HG02763 (cell line): ENCODE results near the gene DNAAF6.

Source experiments
- ATAC-seq: cut with Tn5 transposase; IDR thresholded peaks from one replicate; pipeline ENCODE4 v1.9.1; 2021; ENCODE audit warnings: mild to moderate bottlenecking, moderate library complexity; ENCODE audit not compliant: unreplicated experiment

DNAAF6 gene

GRCh38 chrX:107290019-107290418 is 83.6 kb downstream of the DNAAF6 start:
- ATAC-seq: no peak

- no peak for ATAC-seq
These were observed 86.6 kb downstream of the DNAAF6 start for GRCh38 chrX:107293056-107293455.
